A673 (cell line): ENCODE results near the gene IER5L. TPM values are rescaled to one million over a fixed set of nuclear protein-coding genes. Genes with fewer than 3 reads are reported as not detected.

Experiments
- BruUV-seq: library from RNA; stranded (reverse); fragments of 400-500 nt; replicated peaks from 2 replicates; lab custom pipeline; 2021; lab: Mats Ljungman, UMichigan
- CTCF ChIA-PET: fragments of 300-600 bp; sonication (Branson Sonifier 250); formaldehyde crosslinking; loops from one replicate; lab custom pipeline; 2022; ENCODE audit warnings: antibody characterized with exemption; lab: Charles Lee
- POLR2A ChIA-PET: fragments of 300-600 bp; sonication (Branson Sonifier 250); formaldehyde crosslinking; loops from one replicate; lab custom pipeline; 2022; ENCODE audit warnings: antibody characterized with exemption; ENCODE audit not compliant: low non-redundant PET; lab: Charles Lee
- DNase-seq: peaks from one replicate; pipeline ENCODE4 v3.0.0-alpha.2; 2015; ENCODE audit warnings: low spot score
- H3K27ac ChIP-seq: fragments of 200-600 bp; sonication (generic); 2 replicates; pipeline ENCODE4 v1.5.1; 2016; ENCODE audit warnings: mixed run types, low read depth, mild to moderate bottlenecking, mixed read lengths, antibody characterized with exemption, low read length; ENCODE audit not compliant: poor library complexity, severe bottlenecking
- H3K27me3 ChIP-seq: fragments of 200-600 bp; sonication (generic); replicated peaks from 2 replicates; pipeline ENCODE4 v1.6.1; 2017; ENCODE audit warnings: mixed run types, low read depth, mild to moderate bottlenecking, mixed read lengths, antibody characterized with exemption, low read length; ENCODE audit not compliant: insufficient read depth, poor library complexity
- H3K36me3 ChIP-seq: fragments of 200-600 bp; sonication (generic); 2 replicates; pipeline ENCODE4 v1.6.1; 2016; ENCODE audit warnings: mixed run types, mild to moderate bottlenecking, mixed read lengths, antibody characterized with exemption, low read length; ENCODE audit not compliant: insufficient read depth, poor library complexity, severe bottlenecking
- H3K4me1 ChIP-seq: fragments of 200-600 bp; sonication (generic); 2 replicates; pipeline ENCODE4 v1.6.1; 2017; ENCODE audit warnings: mixed run types, mild to moderate bottlenecking, mixed read lengths, antibody characterized with exemption, low read length; ENCODE audit not compliant: insufficient read depth, poor library complexity, severe bottlenecking
- H3K4me3 ChIP-seq: fragments of 200-600 bp; sonication (generic); 2 replicates; pipeline ENCODE4 v1.5.1; 2016; ENCODE audit warnings: low read depth, mixed run types, mild to moderate bottlenecking, mixed read lengths, low read length; ENCODE audit not compliant: poor library complexity, severe bottlenecking
- H3K9me3 ChIP-seq: fragments of 200-600 bp; sonication (generic); 2 replicates; pipeline ENCODE4 v1.6.1; 2016; ENCODE audit warnings: mixed run types, low read depth, mild to moderate bottlenecking, mixed read lengths, antibody characterized with exemption, low read length; ENCODE audit not compliant: poor library complexity, severe bottlenecking
- EZH2 ChIP-seq: fragments of 200-600 bp; sonication (generic); IDR thresholded peaks from 2 replicates; pipeline ENCODE4 v1.6.1; 2017; ENCODE audit warnings: borderline replicate concordance, low read depth, mild to moderate bottlenecking, mixed read lengths, antibody characterized with exemption, low read length; ENCODE audit not compliant: poor library complexity, severe bottlenecking
- intact Hi-C: fragments of 100-400 bp; cut with micrococcal nuclease; formaldehyde crosslinking; loops from one replicate; pipeline ENCODE4 v1.10.0; 2022; ENCODE audit not compliant: unreplicated experiment
- total RNA-seq: library from RNA; stranded (reverse); gene quantifications from 2 replicates; pipeline ENCODE4 v1.2.3, GENCODE V29; 2021
- TF ChIP-seq, protein P1 (sequence below): fragments of 300-800, 200-600 bp; sonication (generic); conservative IDR thresholded peaks from 2 replicates; pipeline ENCODE4 v1.5.1; 2017; ENCODE audit warnings: low read depth, mild to moderate bottlenecking, antibody characterized with exemption, low read length, moderate library complexity, mixed read lengths

The IER5L gene
- total RNA-seq, 1 experiment from 2014 or later: 14.0 TPM

- intact Hi-C loops: no loop called here
- no TSS peak for BruUV-seq
These were observed 49.4 kb downstream of the IER5L start for GRCh38 chr9:129128689-129129088.

GRCh38 chr9:129126749-129127618, 51.1 kb downstream of the IER5L start:
- H3K27ac ChIP-seq: peak overlapping the region; percentile 63
- CTCF ChIA-PET: interaction anchor here (1.0 kb wide), 1 partner anchor 513 kb away, joined by 5 read pairs; no protein-coding TSS in a partner anchor
- H3K36me3 ChIP-seq: peaks cover 27% of the 10 kb centered on the region
- H3K4me3 ChIP-seq: no peak overlapping the region
- no TSS peak for BruUV-seq
- H3K27me3 ChIP-seq: no peaks in the 10 kb centered on the region
- TF ChIP-seq, protein P1, sequence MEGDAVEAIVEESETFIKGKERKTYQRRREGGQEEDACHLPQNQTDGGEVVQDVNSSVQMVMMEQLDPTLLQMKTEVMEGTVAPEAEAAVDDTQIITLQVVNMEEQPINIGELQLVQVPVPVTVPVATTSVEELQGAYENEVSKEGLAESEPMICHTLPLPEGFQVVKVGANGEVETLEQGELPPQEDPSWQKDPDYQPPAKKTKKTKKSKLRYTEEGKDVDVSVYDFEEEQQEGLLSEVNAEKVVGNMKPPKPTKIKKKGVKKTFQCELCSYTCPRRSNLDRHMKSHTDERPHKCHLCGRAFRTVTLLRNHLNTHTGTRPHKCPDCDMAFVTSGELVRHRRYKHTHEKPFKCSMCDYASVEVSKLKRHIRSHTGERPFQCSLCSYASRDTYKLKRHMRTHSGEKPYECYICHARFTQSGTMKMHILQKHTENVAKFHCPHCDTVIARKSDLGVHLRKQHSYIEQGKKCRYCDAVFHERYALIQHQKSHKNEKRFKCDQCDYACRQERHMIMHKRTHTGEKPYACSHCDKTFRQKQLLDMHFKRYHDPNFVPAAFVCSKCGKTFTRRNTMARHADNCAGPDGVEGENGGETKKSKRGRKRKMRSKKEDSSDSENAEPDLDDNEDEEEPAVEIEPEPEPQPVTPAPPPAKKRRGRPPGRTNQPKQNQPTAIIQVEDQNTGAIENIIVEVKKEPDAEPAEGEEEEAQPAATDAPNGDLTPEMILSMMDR: no peak
- no peak for TF ChIP-seq EZH2
- no peaks in the 10 kb centered on the region for H3K9me3 ChIP-seq
- intact Hi-C loops: loop anchor here (2.0 kb wide), 1 partner anchor 16 kb away; the partner anchor contains the start of genes CRAT and PTPA
- peak; percentile 95 for DNase-seq
- peaks cover 15% of the 10 kb centered on the region for H3K4me1 ChIP-seq
- POLR2A ChIA-PET: no interaction called here

More at GRCh38 chr9:129128689-129129088, 49.4 kb downstream of the IER5L start:
- CTCF ChIA-PET: no interaction called here
- Histone ChIP-seq H3K36me3 (peaks cover 39% of the 10 kb centered on the region), H3K27me3 (no peaks in the 10 kb centered on the region), H3K4me1 (peaks cover 15% of the 10 kb centered on the region), H3K27ac (no peak overlapping the region), H3K9me3 (no peaks in the 10 kb centered on the region), H3K4me3 (no peak overlapping the region)
- TF ChIP-seq, protein P1: no peak
- TF ChIP-seq EZH2: no peak
- POLR2A ChIA-PET: no interaction called here
- DNase-seq: no peak

Other genes starting within 250 kb of the IER5L start
- gene DOLK, start 230.7 kb downstream of the IER5L start, total RNA-seq: 20.6 and 23.2 TPM in 2 replicates
- gene NUP188, start 230.6 kb downstream of the IER5L start, total RNA-seq: 147 and 170 TPM in 2 replicates
- 52.7 and 59.4 TPM in 2 replicates for gene SH3GLB2, start 149.9 kb downstream of the IER5L start, total RNA-seq
- gene MIGA2, start 141.6 kb downstream of the IER5L start, total RNA-seq: 26.7 and 27.7 TPM in 2 replicates
- gene DOLPP1, start 97.2 kb downstream of the IER5L start, total RNA-seq: 30.2 and 30.4 TPM in 2 replicates
- gene CRAT, start 67.5 kb downstream of the IER5L start, total RNA-seq: 10.1 and 16.2 TPM in 2 replicates
- gene PTPA, start 66.8 kb downstream of the IER5L start, total RNA-seq: 153 and 157 TPM in 2 replicates